Measurements from ENCODE around the gene SPAG16. TPM values are rescaled to one million over a fixed set of nuclear protein-coding genes. Genes with fewer than 3 reads are reported as not detected.

The SPAG16 gene
- total and polyA plus RNA-seq, 2 donors (not counting 1 experiment from before 2014, with no cell fraction given): 3.4 to 8.6 TPM

GRCh38 chr2:213271947-213272346 lies 12.3 kb upstream of the SPAG16 start:
- ATAC-seq (ENCODE audit: low read depth): no peak
- Histone ChIP-seq H3K4me3 (ENCODE audit: control extremely low read depth in 1 of 5, extremely low read depth in 1 of 5, insufficient read depth in 1 of 5, low read depth in 2 of 5, low read length in 4 of 5) (no peak overlapping the region), H3K27me3 (replicated peaks in 1 of 4; ENCODE audit: control extremely low read depth in 1 of 4, control insufficient read depth in 3 of 4, insufficient read depth in 4 of 4, low read length in 3 of 4) (no peaks in the 10 kb centered on the region), H3K4me2 (replicated peaks; ENCODE audit: low read depth, low read length, poor library complexity, severe bottlenecking) (no peak overlapping the region), H4K20me1 (ENCODE audit: control insufficient read depth, insufficient read depth, low read length, poor library complexity, severe bottlenecking) (no peaks in the 10 kb centered on the region), H3K79me2 (ENCODE audit: control insufficient read depth, insufficient read depth, low read length) (no peaks in the 10 kb centered on the region), H3K9me3 (ENCODE audit: control extremely low read depth in 1 of 3, control insufficient read depth in 2 of 3, insufficient read depth in 1 of 3, low read length in 2 of 3) (no peaks in the 10 kb centered on the region), H3K9ac (ENCODE audit: low read length) (no peak overlapping the region), H3K36me3 (replicated peaks in 1 of 2; ENCODE audit: control extremely low read depth in 1 of 2, control insufficient read depth in 1 of 2, extremely low read depth in 1 of 2, insufficient read depth in 2 of 2, low read length in 1 of 2) (no peaks in the 10 kb centered on the region), H2AFZ (ENCODE audit: insufficient read depth, low read depth, low read length, poor library complexity, severe bottlenecking) (no peak overlapping the region), H3K27ac (ENCODE audit: low read length in 2 of 2) (no peak overlapping the region), H3K4me1 (ENCODE audit: control insufficient read depth in 2 of 2, insufficient read depth in 2 of 2, low read length in 2 of 2) (no peaks in the 10 kb centered on the region)
- ChIA-PET CTCF (no interaction called here), POLR2A (no interaction called here)
- no peak for TF ChIP-seq EZH2 (IDR thresholded peaks at IDR 0.05; ENCODE audit: borderline replicate concordance, insufficient read depth, low read depth, low read length, poor library complexity, severe bottlenecking)
- no peak for TF ChIP-seq CTCF (IDR thresholded peaks at IDR 0.05)
- intact Hi-C loops (cut with micrococcal nuclease): no loop called here
- no peak for DNase-seq
- Mint-ChIP-seq H3K4me3 (no peak overlapping the region), H3K27ac (no peak overlapping the region), H3K27me3 (peaks cover 13% of the 10 kb centered on the region), H3K4me1 (no peaks in the 10 kb centered on the region), H3K9me3 (ENCODE audit: insufficient read depth) (no peaks in the 10 kb centered on the region)
- WGBS (ENCODE audit: insufficient coverage): no CpG with 5 or more reads among the region's 1 CpG

- POLR2A ChIA-PET: no interaction called here
These were observed 10.1 kb upstream of the SPAG16 start for GRCh38 chr2:213274143-213274542.

More at GRCh38 chr2:213274143-213274542, 10.1 kb upstream of the SPAG16 start:
- Histone ChIP-seq H3K4me1 (ENCODE audit: control insufficient read depth in 2 of 2, insufficient read depth in 2 of 2, low read length in 2 of 2) (no peaks in the 10 kb centered on the region), H2AFZ (ENCODE audit: insufficient read depth, low read depth, low read length, poor library complexity, severe bottlenecking) (no peak overlapping the region), H3K9me3 (ENCODE audit: control extremely low read depth in 1 of 3, control insufficient read depth in 2 of 3, insufficient read depth in 1 of 3, low read length in 2 of 3) (peaks cover 0 to 7% (median 0%) of the 10 kb centered on the region in 3 donors), H3K4me2 (replicated peaks; ENCODE audit: low read depth, low read length, poor library complexity, severe bottlenecking) (no peak overlapping the region), H3K9ac (ENCODE audit: low read length) (no peak overlapping the region), H4K20me1 (ENCODE audit: control insufficient read depth, insufficient read depth, low read length, poor library complexity, severe bottlenecking) (no peaks in the 10 kb centered on the region), H3K36me3 (replicated peaks in 1 of 2; ENCODE audit: control extremely low read depth in 1 of 2, control insufficient read depth in 1 of 2, extremely low read depth in 1 of 2, insufficient read depth in 2 of 2, low read length in 1 of 2) (no peaks in the 10 kb centered on the region), H3K4me3 (ENCODE audit: control extremely low read depth in 1 of 5, extremely low read depth in 1 of 5, insufficient read depth in 1 of 5, low read depth in 2 of 5, low read length in 4 of 5) (no peak overlapping the region), H3K27me3 (replicated peaks in 1 of 4; ENCODE audit: control extremely low read depth in 1 of 4, control insufficient read depth in 3 of 4, insufficient read depth in 4 of 4, low read length in 3 of 4) (no peaks in the 10 kb centered on the region), H3K27ac (ENCODE audit: low read length in 2 of 2) (no peak overlapping the region), H3K79me2 (ENCODE audit: control insufficient read depth, insufficient read depth, low read length) (no peaks in the 10 kb centered on the region)
- intact Hi-C loops (cut with micrococcal nuclease): no loop called here
- peaks cover 20% of the 10 kb centered on the region for H3K27me3 Mint-ChIP-seq
- no peaks in the 10 kb centered on the region for H3K9me3 Mint-ChIP-seq (ENCODE audit: insufficient read depth)
- CTCF ChIA-PET: no interaction called here
- no peak overlapping the region for H3K4me3 Mint-ChIP-seq
- DNase-seq (no peak), ATAC-seq (ENCODE audit: low read depth) (no peak)
- no peaks in the 10 kb centered on the region for H3K4me1 Mint-ChIP-seq
- H3K27ac Mint-ChIP-seq: no peak overlapping the region
- TF ChIP-seq CTCF (IDR thresholded peaks at IDR 0.05) (no peak), EZH2 (IDR thresholded peaks at IDR 0.05; ENCODE audit: borderline replicate concordance, insufficient read depth, low read depth, low read length, poor library complexity, severe bottlenecking) (no peak)
- WGBS (ENCODE audit: insufficient coverage): no CpG with 5 or more reads among the region's 1 CpG

Measured in B cell (primary cell).